K562 (cell line): Measurements from ENCODE around the gene SNAPC2. TPM values are rescaled to one million over a fixed set of nuclear protein-coding genes. Genes with fewer than 3 reads are reported as not detected.

Source experiments
- ATAC-seq: fragments of 200-7000 bp; cut with Tn5 transposase; 3 replicates; pipeline ENCODE4 v1.9.1; 2020; ENCODE audit warnings: moderate library complexity
- BruUV-seq: library from RNA; stranded (reverse); fragments of 400-500 nt; replicated peaks from 2 replicates; lab custom pipeline; 2021; lab: Mats Ljungman, UMichigan
- CTCF ChIA-PET: fragments of 300-600 bp; formaldehyde crosslinking; extraction: SDS; loops from one replicate; lab custom pipeline; 2021; ENCODE audit warnings: low intra/inter-chr PET ratio; lab: Yijun Ruan, JAX
- POLR2A ChIA-PET: fragments of 300-600, 350-650 bp; sonication (Branson Sonifier 250); formaldehyde crosslinking; extraction: SDS; loops from one replicate; lab custom pipeline; 2021; ENCODE audit warnings: antibody characterized with exemption, inconsistent platforms; lab: Yijun Ruan, JAX
- DNase-seq, 4 experiments: peaks; one replicate each; pipeline versions ENCODE4 v3.0.0 to v3.0.0-alpha.2; 2011 to 2018; ENCODE audit warnings: low spot score in 3 of 4, mixed read lengths in 3 of 4; ENCODE audit errors: extremely low read depth in 1 of 4
- FAIRE-seq: peaks from 2 replicates; lab custom pipeline; 2011; peaks lifted over from hg19 to GRCh38; lab: Jason Lieb, UNC
- H2AFZ ChIP-seq: 2 replicates; pipeline ENCODE4 v1.6.0; 2011; ENCODE audit warnings: low read depth, low read length, control low read depth, inconsistent platforms
- H3K27ac ChIP-seq: fragments of 200-600 bp; 3 replicates; pipeline ENCODE4 v1.8.0; 2011; ENCODE audit warnings: low read depth, mild to moderate bottlenecking, control low read depth, inconsistent platforms, low read length, moderate library complexity, mixed read lengths; ENCODE audit errors: extremely low read depth
- H3K27me3 ChIP-seq, 2 experiments: fragments of 300-600 bp in 1 of 2; 2 replicates in 1 of 2; 3 replicates in 1 of 2; pipeline versions ENCODE4 v1.6.0 to v1.8.0; 2011; ENCODE audit warnings: inconsistent platforms in 2 of 2, low read length in 2 of 2, mild to moderate bottlenecking in 1 of 2, mixed read lengths in 1 of 2, moderate library complexity in 1 of 2; ENCODE audit not compliant: control insufficient read depth in 2 of 2, insufficient read depth in 2 of 2
- H3K36me3 ChIP-seq: fragments of 300-600 bp; 3 replicates; pipeline ENCODE4 v1.8.0; 2011; ENCODE audit warnings: mild to moderate bottlenecking, low read length, inconsistent platforms; ENCODE audit not compliant: control insufficient read depth, insufficient read depth
- H3K4me1 ChIP-seq, 2 experiments: fragments of 200-600 bp in 1 of 2; replicated peaks in 1 of 2; 2 replicates in 1 of 2; 3 replicates in 1 of 2; pipeline versions ENCODE4 v1.5.1 to v1.8.0; 2011; ENCODE audit warnings: inconsistent platforms in 2 of 2, low read length in 2 of 2, mild to moderate bottlenecking in 1 of 2, mixed read lengths in 1 of 2, moderate library complexity in 1 of 2; ENCODE audit not compliant: control insufficient read depth in 2 of 2, insufficient read depth in 2 of 2
- H3K4me2 ChIP-seq: 2 replicates; pipeline ENCODE4 v1.6.1; 2011; ENCODE audit warnings: low read length, control low read depth, inconsistent platforms, mixed read lengths; ENCODE audit not compliant: insufficient read depth
- H3K4me3 ChIP-seq: fragments of 200-600 bp; sonication (generic), shearing (Covaris generic); 2 replicates; pipeline ENCODE4 v1.5.1; 2016; ENCODE audit warnings: control low read depth, inconsistent platforms
- H3K79me2 ChIP-seq: fragments of 200-600 bp; 3 replicates; pipeline ENCODE4 v1.8.0; 2011; ENCODE audit warnings: low read length, inconsistent platforms; ENCODE audit not compliant: control insufficient read depth, insufficient read depth
- H3K9ac ChIP-seq, 2 experiments: 2 replicates each; pipeline versions ENCODE4 v1.6.0 to v1.6.1; 2011; ENCODE audit warnings: low read depth in 2 of 2, low read length in 2 of 2, control low read depth in 1 of 2, inconsistent platforms in 1 of 2, mild to moderate bottlenecking in 1 of 2, mixed read lengths in 1 of 2; ENCODE audit not compliant: insufficient read depth in 1 of 2
- H3K9me1 ChIP-seq: one replicate; pipeline ENCODE4 v1.6.0; 2011; ENCODE audit warnings: inconsistent platforms, mild to moderate bottlenecking, low read length, moderate library complexity; ENCODE audit not compliant: control insufficient read depth, insufficient read depth
- H3K9me3 ChIP-seq: replicated peaks from 2 replicates; pipeline ENCODE4 v1.5.1; 2011; ENCODE audit warnings: low read depth, low read length, inconsistent platforms; ENCODE audit not compliant: control insufficient read depth, insufficient read depth
- H4K20me1 ChIP-seq: replicated peaks from 2 replicates; pipeline ENCODE4 v1.6.1; 2011; ENCODE audit warnings: low read length, inconsistent platforms, mixed read lengths; ENCODE audit not compliant: control insufficient read depth, insufficient read depth
- ARID2 ChIP-seq: fragments of 450-650 bp; IDR thresholded peaks from 2 replicates; pipeline ENCODE4 v1.6.1; 2017; ENCODE audit warnings: antibody characterized with exemption, mild to moderate bottlenecking
- E2F5 ChIP-seq: sonication (generic); formaldehyde crosslinking; IDR thresholded peaks from 2 replicates; pipeline ENCODE4 v1.8.0; 2022; ENCODE audit warnings: mild to moderate bottlenecking, missing genetic modification reagents
- EP400 ChIP-seq: fragments of 450-650 bp; IDR thresholded peaks from 2 replicates; pipeline ENCODE4 v1.6.1; 2017; ENCODE audit warnings: antibody characterized with exemption, mild to moderate bottlenecking, moderate library complexity
- ETV6 ChIP-seq, 3 experiments: fragments of 150-350 bp in 1 of 3; sonication (generic) in 1 of 3; formaldehyde crosslinking in 1 of 3; IDR thresholded peaks; 2 replicates each; pipeline versions ENCODE4 v1.6.1 to v1.8.0; 2014 to 2022; ENCODE audit warnings: borderline replicate concordance in 2 of 3, low read depth in 2 of 3, antibody characterized with exemption in 1 of 3, low read length in 1 of 3, mild to moderate bottlenecking in 1 of 3, missing genetic modification reagents in 1 of 3
- GTF3C2 ChIP-seq: IDR thresholded peaks from 3 replicates; pipeline ENCODE4 v1.6.1; 2011; ENCODE audit warnings: borderline replicate concordance, mild to moderate bottlenecking, moderate library complexity; ENCODE audit not compliant: insufficient read length; ENCODE audit errors: extremely low read depth
- HNRNPK ChIP-seq: fragments of 200-400 bp; formaldehyde crosslinking; IDR thresholded peaks from one replicate; pipeline ENCODE4 v1.6.1; 2018; ENCODE audit warnings: mild to moderate bottlenecking, low read depth, low read length; ENCODE audit not compliant: poor library complexity, severe bottlenecking
- KDM1A ChIP-seq, 2 experiments: fragments of 450-650 bp; IDR thresholded peaks; 2 replicates each; pipeline ENCODE4 v1.6.1; 2016; ENCODE audit warnings: mild to moderate bottlenecking in 2 of 2
- LEF1 ChIP-seq: fragments of 450-650 bp; IDR thresholded peaks from 2 replicates; pipeline ENCODE4 v1.6.1; 2016; ENCODE audit warnings: mild to moderate bottlenecking
- MXI1 ChIP-seq: IDR thresholded peaks from 2 replicates; pipeline ENCODE4 v1.6.1; 2011; ENCODE audit warnings: low read depth, mild to moderate bottlenecking, improper control_type of control experiment, low read length
- NR2C1 ChIP-seq, 2 experiments: fragments of 450-650 bp; IDR thresholded peaks; 2 replicates each; pipeline ENCODE4 v1.6.1; 2017; ENCODE audit warnings: mild to moderate bottlenecking in 2 of 2, antibody characterized with exemption in 1 of 2, inconsistent platforms in 1 of 2, missing compliant biosample characterization in 1 of 2, missing genetic modification characterization in 1 of 2
- NR4A1 ChIP-seq, 2 experiments: fragments of 250-450 bp in 1 of 2; fragments of 450-650 bp in 1 of 2; sonication (Bioruptor Pico) in 1 of 2; IDR thresholded peaks; 2 replicates each; pipeline versions ENCODE4 v1.4.0 to v1.6.1; 2016 to 2020; ENCODE audit warnings: mild to moderate bottlenecking in 2 of 2, missing compliant biosample characterization in 1 of 2, missing genetic modification characterization in 1 of 2, moderate library complexity in 1 of 2
- PPARD ChIP-seq: fragments of 250-450 bp; sonication (Bioruptor Pico); IDR thresholded peaks from 2 replicates; pipeline ENCODE4 v1.8.0; 2022; ENCODE audit warnings: inconsistent platforms, mild to moderate bottlenecking, moderate library complexity
- SRSF7 ChIP-seq: fragments of 200-400 bp; formaldehyde crosslinking; optimal IDR thresholded peaks from 2 replicates; pipeline ENCODE3; 2017; ENCODE audit warnings: mild to moderate bottlenecking, low read depth, low read length
- ZNF431 ChIP-seq: sonication (generic); formaldehyde crosslinking; IDR thresholded peaks from 2 replicates; pipeline ENCODE4 v1.8.0; 2022; ENCODE audit warnings: mild to moderate bottlenecking, missing genetic modification reagents
- ZNF76 ChIP-seq: fragments of 250-450 bp; sonication (Bioruptor Pico); IDR thresholded peaks from 2 replicates; pipeline ENCODE4 v1.4.0; 2020; ENCODE audit warnings: mild to moderate bottlenecking, moderate library complexity, borderline replicate concordance
- WGBS: fragments of 100-300 bp; shearing (Covaris generic); methylation state at CpG from one replicate; pipeline ENCODE4 v1.1.6; 2016; ENCODE audit warnings: low coverage, mixed read lengths; ENCODE audit not compliant: insufficient coverage; ENCODE audit errors: missing lambda C conversion rate; 5-methylcytosine and 5-hydroxymethylcytosine counted together
- in situ Hi-C: fragments of 300-500 bp; cut with MboI; formaldehyde crosslinking; loops from 4 replicates; pipeline ENCODE4 v1.15.0; 2018; ENCODE audit warnings: inconsistent platforms, mixed read lengths
- intact Hi-C: fragments of 100-400 bp; cut with micrococcal nuclease; formaldehyde crosslinking; loops from 2 replicates; pipeline ENCODE4 v1.14.2; 2022
- polyA plus RNA-seq, 8 experiments: library from polyadenylated mRNA; depleted of rRNA in 4 of 8; stranded (reverse) in 5 of 8; unstranded in 3 of 8; fragments of >200 nt; fragmentation: Nextera tagmentation in 2 of 8; fragmentation: Illumina TruSeq in 1 of 8; extraction: Ambion mirVana in 2 of 8; extraction: Trizol in 1 of 8; gene quantifications; 2 replicates each; pipeline versions ENCODE4 v1.2.1 to v1.2.3, GENCODE V29; 2011 to 2014; ENCODE audit warnings: inconsistent platforms in 1 of 8, missing spikeins in 1 of 8
- total RNA-seq, 7 experiments: library from RNA; depleted of rRNA in 6 of 7; stranded (reverse); fragments of >200 nt in 6 of 7; fragmentation: Illumina TruSeq in 2 of 7; extraction: Trizol in 2 of 7; gene quantifications; 2 replicates each; pipeline versions ENCODE4 v1.2.1 to v1.2.3, GENCODE V29; 2011 to 2021; ENCODE audit warnings: low replicate concordance in 1 of 7

The SNAPC2 gene
- total and polyA plus RNA-seq, 9 of the 15 experiments (the other 6 are each of a cell fraction or from before 2014, with no cell fraction given): 0.59 to 45.1 (median 15.3) TPM

GRCh38 chr19:7961920-7962626 lies 41.9 kb downstream of the SNAPC2 start:
- no peak overlapping the region for H3K27ac ChIP-seq
- peaks cover 88% of the 10 kb centered on the region; the same call in 2 of the 3 replicates for H3K36me3 ChIP-seq
- no peak overlapping the region for H3K4me2 ChIP-seq
- no peak for TF ChIP-seq LEF1
- no peak for TF ChIP-seq EP400
- no peak for TF ChIP-seq HNRNPK
- TF ChIP-seq ETV6 (IDR thresholded peaks at IDR 0.05; ENCODE audit: borderline replicate concordance in 1 of 2, low read depth in 2 of 2, low read length in 1 of 2): no peak
- TF ChIP-seq ETV6 (CRISPR knock-in tag; IDR thresholded peaks at IDR 0.05; ENCODE audit: borderline replicate concordance): no peak
- no peak for TF ChIP-seq KDM1A (IDR thresholded peaks at IDR 0.05)
- no peak for TF ChIP-seq NR2C1 (IDR thresholded peaks at IDR 0.05)
- no peak for TF ChIP-seq NR2C1 (tag; IDR thresholded peaks at IDR 0.05)
- TF ChIP-seq MXI1: no peak
- no peak for TF ChIP-seq ZNF431 (CRISPR knock-in tag)
- TF ChIP-seq GTF3C2: no peak
- no peak for TF ChIP-seq E2F5 (CRISPR knock-in tag)
- no peak for TF ChIP-seq ARID2
- no peak for TF ChIP-seq PPARD (CRISPR knock-in tag)
- no peak for TF ChIP-seq ZNF76 (CRISPR knock-in tag)
- no peak for TF ChIP-seq SRSF7
- no peak for TF ChIP-seq NR4A1 (CRISPR knock-in tag; IDR thresholded peaks at IDR 0.05)
- no peak for TF ChIP-seq NR4A1 (tag; IDR thresholded peaks at IDR 0.05)
- CTCF ChIA-PET: no interaction called here
- FAIRE-seq (no peak), ATAC-seq (no peak), DNase-seq (no peak)
- intact Hi-C loops: no loop called here
- POLR2A ChIA-PET: no interaction called here
- in situ Hi-C loops: no loop called here
- no peaks in the 10 kb centered on the region for H3K9me1 ChIP-seq
- H3K9me3 ChIP-seq: no peaks in the 10 kb centered on the region
- H3K4me1 ChIP-seq: peaks cover 7 to 11% of the 10 kb centered on the region in 2 experiments; a peak in 4 of 5 replicates
- no peaks in the 10 kb centered on the region for H3K79me2 ChIP-seq
- WGBS: 90% methylated on average over 13 of the region's 13 CpGs
- no TSS peak for BruUV-seq
- H4K20me1 ChIP-seq: no peaks in the 10 kb centered on the region
- no peak overlapping the region for H3K4me3 ChIP-seq
- no peak overlapping the region for H2AFZ ChIP-seq
- H3K27me3 ChIP-seq: no peaks in the 10 kb centered on the region
- no peak overlapping the region for H3K9ac ChIP-seq
